Caco-2 (cell line): ENCODE data around the gene PDSS2. TPM values are rescaled to one million over a fixed set of nuclear protein-coding genes. Genes with fewer than 3 reads are reported as not detected.

Experiments used
- Bru-seq: library from RNA; stranded (reverse); fragments of 400-500 nt; gene quantifications from one replicate; lab custom pipeline; 2021; lab: Mats Ljungman, UMichigan
- BruChase-seq, 2 experiments: library from RNA; stranded (reverse); fragments of 400-500 nt; gene quantifications; one replicate each; lab custom pipeline; 2021; lab: Mats Ljungman, UMichigan
- BruUV-seq: library from RNA; stranded (reverse); fragments of 400-500 nt; replicated peaks from 2 replicates; lab custom pipeline; 2021; lab: Mats Ljungman, UMichigan
- CTCF ChIA-PET: fragments of 300-600 bp; sonication (Branson Sonifier 250); formaldehyde crosslinking; loops from one replicate; lab custom pipeline; 2022; ENCODE audit warnings: antibody characterized with exemption; lab: Charles Lee
- POLR2A ChIA-PET: fragments of 300-600 bp; sonication (Branson Sonifier 250); formaldehyde crosslinking; loops from one replicate; lab custom pipeline; 2022; ENCODE audit warnings: antibody characterized with exemption; lab: Charles Lee
- DNase-seq, 2 experiments: peaks; one replicate each; pipeline versions ENCODE4 v3.0.0 to v3.0.0-alpha.2; 2020 to 2022
- H3K27me3 ChIP-seq: replicated peaks from 2 replicates; pipeline ENCODE4 v1.6.0; 2011; ENCODE audit warnings: low read length; ENCODE audit not compliant: control insufficient read depth, insufficient read depth
- H3K36me3 ChIP-seq: 2 replicates; pipeline ENCODE4 v1.5.1; 2011; ENCODE audit warnings: low read length; ENCODE audit not compliant: control insufficient read depth, insufficient read depth
- H3K4me1 ChIP-seq: fragments of 250-450 bp; sonication (Bioruptor Pico); 2 replicates; pipeline ENCODE4 v1.5.1; 2020; ENCODE audit warnings: mild to moderate bottlenecking
- H3K4me3 ChIP-seq: 2 replicates; pipeline ENCODE4 v1.5.1; 2011; ENCODE audit warnings: low read depth, mild to moderate bottlenecking, control low read depth, low read length
- H3K9me3 ChIP-seq: fragments of 250-450 bp; sonication (Bioruptor Pico); 2 replicates; pipeline ENCODE4 v1.5.1; 2020; ENCODE audit warnings: mild to moderate bottlenecking, moderate library complexity
- H3K27ac Mint-ChIP-seq: one replicate; pipeline ENCODE4 v1.8.0; 2022; ENCODE audit warnings: mixed read lengths; ENCODE audit not compliant: unreplicated experiment
- H3K27me3 Mint-ChIP-seq: one replicate; pipeline ENCODE4 v1.8.0; 2022; ENCODE audit warnings: mixed read lengths; ENCODE audit not compliant: insufficient read depth, unreplicated experiment
- H3K36me3 Mint-ChIP-seq: one replicate; pipeline ENCODE4 v1.8.0; 2022; ENCODE audit warnings: mild to moderate bottlenecking, mixed read lengths; ENCODE audit not compliant: insufficient read depth, unreplicated experiment
- H3K4me1 Mint-ChIP-seq: one replicate; pipeline ENCODE4 v1.8.0; 2022; ENCODE audit warnings: low read depth, mixed read lengths; ENCODE audit not compliant: unreplicated experiment
- H3K4me3 Mint-ChIP-seq: one replicate; pipeline ENCODE4 v1.8.0; 2022; ENCODE audit warnings: mild to moderate bottlenecking, moderate library complexity, mixed read lengths; ENCODE audit not compliant: unreplicated experiment
- H3K9me3 Mint-ChIP-seq: one replicate; pipeline ENCODE4 v1.8.0; 2022; ENCODE audit warnings: mixed read lengths; ENCODE audit not compliant: unreplicated experiment
- CTCF ChIP-seq, 2 experiments: fragments of 200-600 bp in 1 of 2; IDR thresholded peaks; 1 replicate in 1 of 2; 2 replicates in 1 of 2; pipeline versions ENCODE4 v1.5.1 to v1.8.0; 2011 to 2022; ENCODE audit warnings: antibody characterized with exemption in 1 of 2, control low read depth in 1 of 2, inconsistent platforms in 1 of 2, low read depth in 1 of 2, low read length in 1 of 2, mild to moderate bottlenecking in 1 of 2, moderate library complexity in 1 of 2; ENCODE audit not compliant: insufficient read depth in 1 of 2, severe bottlenecking in 1 of 2, unreplicated experiment in 1 of 2
- intact Hi-C: fragments of 100-400 bp; cut with micrococcal nuclease; formaldehyde crosslinking; loops from one replicate; pipeline ENCODE4 v1.10.0; 2022; ENCODE audit not compliant: unreplicated experiment
- long read RNA-seq: library from polyadenylated mRNA; stranded (forward); transcript quantifications from one replicate; pipeline ENCODE4 v2.0.0, GENCODE V29; 2022
- total RNA-seq: library from RNA; stranded (reverse); gene quantifications from 2 replicates; pipeline ENCODE4 v1.2.3, GENCODE V29; 2022

Gene PDSS2
- total RNA-seq, result 10.3 and 11.4 TPM in 2 replicates
- Bru-seq, nascent RNA, result percentile 64 among the genes with signal in this experiment
- percentile 60 among the genes with signal in this experiment for BruChase-seq, experiment 1, labeled RNA remaining after a 2-hour chase
- percentile 61 among the genes with signal in this experiment for BruChase-seq, experiment 2, labeled RNA remaining after a 6-hour chase
- long read RNA-seq, transcript PDSS2-202 (8 exons, 3,540 nt), result major isoform, 10 of 23 reads
- long read RNA-seq, partial matches to known transcripts, result 4 of 23 reads
- long read RNA-seq, other reads (novel, unspliced or antisense), result 9 of 23 reads

GRCh38 chr6:107459283-107460082, at the start of gene PDSS2:
PDSS2 (minus strand) TSS chr6:107459564; CDS start chr6:107459285, 279 bp downstream.
- CTCF ChIA-PET, result interaction anchor here (0.5 to 1.9 kb wide), 9 partner anchors 19 to 346 kb away, joined by 3 to 44 read pairs (median 4); no protein-coding TSS in a partner anchor
- intact Hi-C loops, result loop anchor here (1.0 to 5.0 kb wide), 4 partner anchors 97 to 307 kb away; no protein-coding TSS in a partner anchor
- Mint-ChIP-seq H3K36me3 (no peaks in the 10 kb centered on the region), H3K27me3 (no peaks in the 10 kb centered on the region), H3K9me3 (no peaks in the 10 kb centered on the region), H3K4me3 (peak within 1 kb of the TSS; percentile 88), H3K4me1 (peaks cover 6% of the 10 kb centered on the region), H3K27ac (peak within 1 kb of the TSS; percentile 89)
- TF ChIP-seq CTCF (IDR thresholded peaks at IDR 0.05; ENCODE audit: insufficient read depth in 1 of 2, low read depth in 1 of 2, low read length in 1 of 2, severe bottlenecking in 1 of 2, unreplicated experiment in 1 of 2), result peak; percentile 23 to 61
- Histone ChIP-seq H3K36me3 (no peaks in the 10 kb centered on the region), H3K4me1 (no peaks in the 10 kb centered on the region), H3K4me3 (peak within 1 kb of the TSS; percentile 85), H3K27me3 (no peaks in the 10 kb centered on the region), H3K9me3 (no peaks in the 10 kb centered on the region)
- POLR2A ChIA-PET, result interaction anchor here (0.6 to 2.0 kb wide), 9 partner anchors 12 to 344 kb away, joined by 3 to 13 read pairs (median 4); partner anchors contain the start of gene BEND3
- peak; percentile 97 to 98 for DNase-seq
- BruUV-seq, result no TSS peak

- ChIA-PET CTCF (no interaction called here), POLR2A (no interaction called here)
- Mint-ChIP-seq H3K4me1 (no peaks in the 10 kb centered on the region), H3K9me3 (no peaks in the 10 kb centered on the region), H3K36me3 (no peaks in the 10 kb centered on the region), H3K27ac (no peak overlapping the region), H3K4me3 (no peak overlapping the region), H3K27me3 (no peaks in the 10 kb centered on the region)
- no peak for TF ChIP-seq CTCF (IDR thresholded peaks at IDR 0.05; ENCODE audit: insufficient read depth in 1 of 2, low read depth in 1 of 2, low read length in 1 of 2, severe bottlenecking in 1 of 2, unreplicated experiment in 1 of 2)
- no TSS peak for BruUV-seq
- H3K4me1 ChIP-seq, result no peaks in the 10 kb centered on the region
- H3K9me3 ChIP-seq, result no peaks in the 10 kb centered on the region
- H3K36me3 ChIP-seq, result no peaks in the 10 kb centered on the region
- intact Hi-C loops, result no loop called here
- H3K4me3 ChIP-seq, result no peak overlapping the region
- no peaks in the 10 kb centered on the region for H3K27me3 ChIP-seq
- DNase-seq, result no peak
Measured at GRCh38 chr6:107506145-107506544, 46.8 kb upstream of the PDSS2 start.

- no peaks in the 10 kb centered on the region for H3K9me3 Mint-ChIP-seq
- H3K27me3 ChIP-seq, result no peaks in the 10 kb centered on the region
- intact Hi-C loops, result no loop called here
- H3K9me3 ChIP-seq, result no peaks in the 10 kb centered on the region
- CTCF ChIA-PET, result no interaction called here
- H3K4me3 ChIP-seq, result no peak overlapping the region
- no peaks in the 10 kb centered on the region for H3K36me3 Mint-ChIP-seq
- H3K4me1 ChIP-seq, result no peaks in the 10 kb centered on the region
- H3K36me3 ChIP-seq, result no peaks in the 10 kb centered on the region
- POLR2A ChIA-PET, result no interaction called here
- no peaks in the 10 kb centered on the region for H3K27me3 Mint-ChIP-seq
- H3K27ac Mint-ChIP-seq, result no peak overlapping the region
- no peak for DNase-seq
- no TSS peak for BruUV-seq
- no peaks in the 10 kb centered on the region for H3K4me1 Mint-ChIP-seq
- no peak overlapping the region for H3K4me3 Mint-ChIP-seq
- TF ChIP-seq CTCF (IDR thresholded peaks at IDR 0.05; ENCODE audit: insufficient read depth in 1 of 2, low read depth in 1 of 2, low read length in 1 of 2, severe bottlenecking in 1 of 2, unreplicated experiment in 1 of 2), result no peak
Measured at GRCh38 chr6:107504270-107505026, 45.1 kb upstream of the PDSS2 start.
